ENCODE data around the gene SSTR5.

DNA sequence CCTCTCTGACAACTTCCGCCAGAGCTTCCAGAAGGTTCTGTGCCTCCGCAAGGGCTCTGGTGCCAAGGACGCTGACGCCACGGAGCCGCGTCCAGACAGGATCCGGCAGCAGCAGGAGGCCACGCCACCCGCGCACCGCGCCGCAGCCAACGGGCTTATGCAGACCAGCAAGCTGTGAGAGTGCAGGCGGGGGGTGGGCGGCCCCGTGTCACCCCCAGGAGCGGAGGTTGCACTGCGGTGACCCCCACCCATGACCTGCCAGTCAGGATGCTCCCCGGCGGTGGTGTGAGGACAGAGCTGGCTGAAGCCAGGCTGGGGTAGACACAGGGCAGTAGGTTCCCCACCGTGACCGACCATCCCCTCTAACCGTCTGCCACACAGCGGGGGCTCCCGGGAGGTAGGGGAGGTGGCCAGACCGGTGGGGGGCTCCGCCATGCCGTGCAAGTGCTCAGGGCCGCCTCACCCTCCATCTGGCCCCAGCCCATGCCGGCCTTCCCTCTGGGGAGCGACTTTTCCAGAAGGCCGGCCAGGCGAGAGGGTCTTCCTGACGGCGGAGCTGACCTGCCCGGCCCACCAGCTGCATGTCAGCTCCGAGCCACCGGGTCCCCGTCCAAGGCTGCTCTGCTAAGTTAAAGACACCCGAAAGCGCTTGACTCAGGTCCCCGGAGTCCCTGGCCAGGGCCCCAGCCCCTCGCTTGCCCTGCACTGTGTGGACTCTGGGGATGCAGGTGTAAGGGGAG is 7.4 kb downstream of the SSTR5 start:
- TF ChIP-seq EZH2 (IDR thresholded peaks at IDR 0.05; ENCODE audit: low read depth) = no peak
- TF ChIP-seq, protein P1, sequence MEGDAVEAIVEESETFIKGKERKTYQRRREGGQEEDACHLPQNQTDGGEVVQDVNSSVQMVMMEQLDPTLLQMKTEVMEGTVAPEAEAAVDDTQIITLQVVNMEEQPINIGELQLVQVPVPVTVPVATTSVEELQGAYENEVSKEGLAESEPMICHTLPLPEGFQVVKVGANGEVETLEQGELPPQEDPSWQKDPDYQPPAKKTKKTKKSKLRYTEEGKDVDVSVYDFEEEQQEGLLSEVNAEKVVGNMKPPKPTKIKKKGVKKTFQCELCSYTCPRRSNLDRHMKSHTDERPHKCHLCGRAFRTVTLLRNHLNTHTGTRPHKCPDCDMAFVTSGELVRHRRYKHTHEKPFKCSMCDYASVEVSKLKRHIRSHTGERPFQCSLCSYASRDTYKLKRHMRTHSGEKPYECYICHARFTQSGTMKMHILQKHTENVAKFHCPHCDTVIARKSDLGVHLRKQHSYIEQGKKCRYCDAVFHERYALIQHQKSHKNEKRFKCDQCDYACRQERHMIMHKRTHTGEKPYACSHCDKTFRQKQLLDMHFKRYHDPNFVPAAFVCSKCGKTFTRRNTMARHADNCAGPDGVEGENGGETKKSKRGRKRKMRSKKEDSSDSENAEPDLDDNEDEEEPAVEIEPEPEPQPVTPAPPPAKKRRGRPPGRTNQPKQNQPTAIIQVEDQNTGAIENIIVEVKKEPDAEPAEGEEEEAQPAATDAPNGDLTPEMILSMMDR (conservative IDR thresholded peaks at IDR 0.05) = no peak
